GM13977 (cell line): ENCODE measurements around the gene SLC7A1.
A peak's percentile ranks its signal among the peaks of the same experiment; 100 is the strongest.

Experiments used
- DNase-seq: peaks from one replicate; pipeline ENCODE4 v3.0.0; 2012; ENCODE audit warnings: low spot score
- CTCF ChIP-seq: IDR thresholded peaks from 2 replicates; pipeline ENCODE4 v1.5.1; 2012; ENCODE audit warnings: mild to moderate bottlenecking, control low read depth; ENCODE audit not compliant: insufficient read depth; ENCODE audit errors: extremely low read depth, missing control alignments
- in situ Hi-C: fragments of 300-500 bp; cut with MboI; formaldehyde crosslinking; loops from one replicate; pipeline ENCODE4 v1.12.0; 2022; ENCODE audit warnings: low sequenced_read_pairs, low pct_unique_long_range_greater_than_20kb, mixed read lengths, inconsistent platforms; ENCODE audit not compliant: unreplicated experiment

SLC7A1 gene

GRCh38 chr13:29550430-29550988 is 45.0 kb downstream of the SLC7A1 start:
- DNase-seq = no peak
- no peak for TF ChIP-seq CTCF

GRCh38 chr13:29548722-29549121 is 46.8 kb downstream of the SLC7A1 start:
- no peak for DNase-seq
- no peak for TF ChIP-seq CTCF
- in situ Hi-C loops = no loop called here

More at GRCh38 chr13:29550430-29550988, 45.0 kb downstream of the SLC7A1 start:
- in situ Hi-C loops = no loop called here

- in situ Hi-C loops = no loop called here
- no peak for TF ChIP-seq CTCF
- no peak for DNase-seq
These were observed 48.3 kb downstream of the SLC7A1 start for GRCh38 chr13:29547153-29547552.

- no peak for DNase-seq
- TF ChIP-seq CTCF = no peak
- in situ Hi-C loops = no loop called here
These were observed 48.8 kb downstream of the SLC7A1 start for GRCh38 chr13:29546662-29547061.

- no peak for DNase-seq
- in situ Hi-C loops = no loop called here
- no peak for TF ChIP-seq CTCF
These were observed 49.5 kb downstream of the SLC7A1 start for GRCh38 chr13:29545988-29546387.

- DNase-seq = peak; percentile 87
- peak; percentile 52 for TF ChIP-seq CTCF
- in situ Hi-C loops = no loop called here
These were observed 52.0 kb downstream of the SLC7A1 start for GRCh38 chr13:29543230-29544215.
